ENCODE results near the gene CDH23. TPM values are rescaled to one million over a fixed set of nuclear protein-coding genes. Genes with fewer than 3 reads are reported as not detected.

CDH23 gene
- total and polyA plus RNA-seq, 10 of the 15 experiments (the other 5 are each of a cell fraction or from before 2014, with no cell fraction given) = 0.09 to 0.40 (median 0.15) TPM; not detected in 1

DNA sequence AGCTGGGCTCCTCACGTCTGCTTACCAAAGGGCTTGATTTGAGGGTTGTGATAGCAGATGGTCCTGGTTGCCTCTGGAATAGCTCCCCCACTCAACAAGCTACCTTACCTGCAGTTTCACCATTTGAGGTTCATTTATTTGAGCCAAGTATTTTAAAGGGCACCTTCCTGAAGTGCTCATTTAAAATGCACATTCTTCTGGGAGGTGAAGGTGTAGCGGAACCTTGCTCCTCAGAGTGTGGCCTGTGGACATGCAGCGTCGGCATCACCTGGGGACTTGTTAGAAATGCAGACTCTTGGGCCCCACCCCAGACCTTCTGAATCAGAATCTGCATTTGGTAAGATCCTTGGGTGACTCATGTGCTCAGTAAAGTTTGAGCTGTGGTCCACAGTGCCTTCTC, 2.3 kb downstream of the CDH23 start (continued):
- TF ChIP-seq, protein P1, sequence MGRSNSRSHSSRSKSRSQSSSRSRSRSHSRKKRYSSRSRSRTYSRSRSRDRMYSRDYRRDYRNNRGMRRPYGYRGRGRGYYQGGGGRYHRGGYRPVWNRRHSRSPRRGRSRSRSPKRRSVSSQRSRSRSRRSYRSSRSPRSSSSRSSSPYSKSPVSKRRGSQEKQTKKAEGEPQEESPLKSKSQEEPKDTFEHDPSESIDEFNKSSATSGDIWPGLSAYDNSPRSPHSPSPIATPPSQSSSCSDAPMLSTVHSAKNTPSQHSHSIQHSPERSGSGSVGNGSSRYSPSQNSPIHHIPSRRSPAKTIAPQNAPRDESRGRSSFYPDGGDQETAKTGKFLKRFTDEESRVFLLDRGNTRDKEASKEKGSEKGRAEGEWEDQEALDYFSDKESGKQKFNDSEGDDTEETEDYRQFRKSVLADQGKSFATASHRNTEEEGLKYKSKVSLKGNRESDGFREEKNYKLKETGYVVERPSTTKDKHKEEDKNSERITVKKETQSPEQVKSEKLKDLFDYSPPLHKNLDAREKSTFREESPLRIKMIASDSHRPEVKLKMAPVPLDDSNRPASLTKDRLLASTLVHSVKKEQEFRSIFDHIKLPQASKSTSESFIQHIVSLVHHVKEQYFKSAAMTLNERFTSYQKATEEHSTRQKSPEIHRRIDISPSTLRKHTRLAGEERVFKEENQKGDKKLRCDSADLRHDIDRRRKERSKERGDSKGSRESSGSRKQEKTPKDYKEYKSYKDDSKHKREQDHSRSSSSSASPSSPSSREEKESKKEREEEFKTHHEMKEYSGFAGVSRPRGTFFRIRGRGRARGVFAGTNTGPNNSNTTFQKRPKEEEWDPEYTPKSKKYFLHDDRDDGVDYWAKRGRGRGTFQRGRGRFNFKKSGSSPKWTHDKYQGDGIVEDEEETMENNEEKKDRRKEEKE (IDR thresholded peaks at IDR 0.05) = no peak
- TF ChIP-seq, protein P2, sequence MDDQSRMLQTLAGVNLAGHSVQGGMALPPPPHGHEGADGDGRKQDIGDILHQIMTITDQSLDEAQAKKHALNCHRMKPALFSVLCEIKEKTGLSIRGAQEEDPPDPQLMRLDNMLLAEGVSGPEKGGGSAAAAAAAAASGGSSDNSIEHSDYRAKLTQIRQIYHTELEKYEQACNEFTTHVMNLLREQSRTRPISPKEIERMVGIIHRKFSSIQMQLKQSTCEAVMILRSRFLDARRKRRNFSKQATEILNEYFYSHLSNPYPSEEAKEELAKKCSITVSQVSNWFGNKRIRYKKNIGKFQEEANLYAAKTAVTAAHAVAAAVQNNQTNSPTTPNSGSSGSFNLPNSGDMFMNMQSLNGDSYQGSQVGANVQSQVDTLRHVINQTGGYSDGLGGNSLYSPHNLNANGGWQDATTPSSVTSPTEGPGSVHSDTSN (IDR thresholded peaks at IDR 0.05; ENCODE audit: insufficient replicate concordance, low read depth, low read length) = no peak
- no peak for TF ChIP-seq ETV6 (conservative IDR thresholded peaks at IDR 0.05 in 1 of 2, IDR thresholded peaks at IDR 0.05 in 1 of 2; ENCODE audit: borderline replicate concordance in 1 of 2, low read depth in 1 of 2)
- TF ChIP-seq BRCA1 (IDR thresholded peaks at IDR 0.05; ENCODE audit: low read depth, low read length) = no peak
- TF ChIP-seq NFYA (IDR thresholded peaks at IDR 0.05; ENCODE audit: borderline replicate concordance, low read depth, low read length) = no peak
- no peak for TF ChIP-seq POU2F2 (IDR thresholded peaks at IDR 0.05; ENCODE audit: borderline replicate concordance, low read depth, low read length)
- TF ChIP-seq CBFB (IDR thresholded peaks at IDR 0.05; ENCODE audit: low read depth) = no peak
- TF ChIP-seq JUNB (IDR thresholded peaks at IDR 0.05) = no peak
- TF ChIP-seq, protein P3, sequence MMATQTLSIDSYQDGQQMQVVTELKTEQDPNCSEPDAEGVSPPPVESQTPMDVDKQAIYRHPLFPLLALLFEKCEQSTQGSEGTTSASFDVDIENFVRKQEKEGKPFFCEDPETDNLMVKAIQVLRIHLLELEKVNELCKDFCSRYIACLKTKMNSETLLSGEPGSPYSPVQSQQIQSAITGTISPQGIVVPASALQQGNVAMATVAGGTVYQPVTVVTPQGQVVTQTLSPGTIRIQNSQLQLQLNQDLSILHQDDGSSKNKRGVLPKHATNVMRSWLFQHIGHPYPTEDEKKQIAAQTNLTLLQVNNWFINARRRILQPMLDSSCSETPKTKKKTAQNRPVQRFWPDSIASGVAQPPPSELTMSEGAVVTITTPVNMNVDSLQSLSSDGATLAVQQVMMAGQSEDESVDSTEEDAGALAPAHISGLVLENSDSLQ (IDR thresholded peaks at IDR 0.05) = no peak
- TF ChIP-seq, protein P4, sequence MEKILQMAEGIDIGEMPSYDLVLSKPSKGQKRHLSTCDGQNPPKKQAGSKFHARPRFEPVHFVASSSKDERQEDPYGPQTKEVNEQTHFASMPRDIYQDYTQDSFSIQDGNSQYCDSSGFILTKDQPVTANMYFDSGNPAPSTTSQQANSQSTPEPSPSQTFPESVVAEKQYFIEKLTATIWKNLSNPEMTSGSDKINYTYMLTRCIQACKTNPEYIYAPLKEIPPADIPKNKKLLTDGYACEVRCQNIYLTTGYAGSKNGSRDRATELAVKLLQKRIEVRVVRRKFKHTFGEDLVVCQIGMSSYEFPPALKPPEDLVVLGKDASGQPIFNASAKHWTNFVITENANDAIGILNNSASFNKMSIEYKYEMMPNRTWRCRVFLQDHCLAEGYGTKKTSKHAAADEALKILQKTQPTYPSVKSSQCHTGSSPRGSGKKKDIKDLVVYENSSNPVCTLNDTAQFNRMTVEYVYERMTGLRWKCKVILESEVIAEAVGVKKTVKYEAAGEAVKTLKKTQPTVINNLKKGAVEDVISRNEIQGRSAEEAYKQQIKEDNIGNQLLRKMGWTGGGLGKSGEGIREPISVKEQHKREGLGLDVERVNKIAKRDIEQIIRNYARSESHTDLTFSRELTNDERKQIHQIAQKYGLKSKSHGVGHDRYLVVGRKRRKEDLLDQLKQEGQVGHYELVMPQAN (conservative IDR thresholded peaks at IDR 0.05) = no peak

Measured in GM12878 (cell line).